Mesothelial cell of epicardium (in vitro differentiated cells): Measurements from ENCODE around the gene MED27. TPM values are rescaled to one million over a fixed set of nuclear protein-coding genes. Genes with fewer than 3 reads are reported as not detected.

Experiments used
- DNase-seq, 2 experiments: peaks; one replicate each; pipeline ENCODE4 v3.0.0; 2021; ENCODE audit warnings: low spot score in 2 of 2; ENCODE audit not compliant: unreplicated experiment in 2 of 2
- H3K27ac Mint-ChIP-seq: 2 replicates; pipeline ENCODE4 v1.8.0; 2021; ENCODE audit warnings: mixed read lengths
- H3K27me3 Mint-ChIP-seq: 2 replicates; pipeline ENCODE4 v1.8.0; 2021; ENCODE audit warnings: low read depth, mixed read lengths
- H3K36me3 Mint-ChIP-seq: 2 replicates; pipeline ENCODE4 v1.8.0; 2021; ENCODE audit warnings: mixed read lengths
- H3K4me1 Mint-ChIP-seq: 2 replicates; pipeline ENCODE4 v1.8.0; 2021; ENCODE audit warnings: mixed read lengths
- H3K4me3 Mint-ChIP-seq: 2 replicates; pipeline ENCODE4 v1.8.0; 2021; ENCODE audit warnings: mild to moderate bottlenecking, moderate library complexity, mixed read lengths
- H3K9me3 Mint-ChIP-seq: 2 replicates; pipeline ENCODE4 v1.8.0; 2021; ENCODE audit warnings: mixed read lengths
- CTCF ChIP-seq: fragments of 200-600 bp; sonication (generic); IDR thresholded peaks from one replicate; pipeline ENCODE4 v1.5.0; 2021; ENCODE audit warnings: antibody characterized with exemption; ENCODE audit not compliant: unreplicated experiment
- total RNA-seq: library from RNA; stranded (reverse); gene quantifications from 3 replicates; pipeline ENCODE4 v1.2.1, GENCODE V29; 2021

The MED27 gene
- total RNA-seq, 1 donor from 2014 or later, result 29.0 TPM

- no peak for TF ChIP-seq CTCF
- DNase-seq, result no peak
- no peak overlapping the region for H3K4me3 Mint-ChIP-seq
- no peaks in the 10 kb centered on the region for H3K27me3 Mint-ChIP-seq
- peaks cover 4% of the 10 kb centered on the region for H3K4me1 Mint-ChIP-seq
- no peak overlapping the region for H3K27ac Mint-ChIP-seq
- no peaks in the 10 kb centered on the region for H3K9me3 Mint-ChIP-seq
- peaks cover 8% of the 10 kb centered on the region for H3K36me3 Mint-ChIP-seq
Observed at GRCh38 chr9:131854896-131855613, 224.6 kb downstream of the MED27 start.

DNA sequence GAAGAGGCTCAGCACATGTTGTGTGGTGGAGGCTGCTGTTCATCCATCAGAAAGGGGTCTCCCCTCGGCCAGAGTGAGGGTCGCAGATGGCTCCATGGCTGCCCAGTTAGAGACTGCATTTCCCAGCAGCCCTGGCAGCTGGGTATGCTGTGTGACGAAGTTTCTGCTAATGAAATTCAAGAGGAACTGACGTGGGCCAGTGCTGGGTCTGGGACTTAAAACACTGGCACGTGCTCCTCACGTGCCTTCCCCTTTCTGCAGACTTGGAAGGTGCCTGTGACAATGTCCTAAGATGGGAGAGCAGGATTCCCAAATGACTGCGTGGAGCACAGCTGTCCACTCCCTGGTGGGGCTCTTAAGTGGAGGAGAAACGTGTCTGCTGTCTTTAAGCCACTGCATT, 225.3 kb downstream of the MED27 start:
- no peaks in the 10 kb centered on the region for H3K9me3 Mint-ChIP-seq
- peaks cover 1% of the 10 kb centered on the region for H3K36me3 Mint-ChIP-seq
- DNase-seq, result no peak
- no peak for TF ChIP-seq CTCF
- H3K27ac Mint-ChIP-seq, result no peak overlapping the region
- H3K27me3 Mint-ChIP-seq, result no peaks in the 10 kb centered on the region
- H3K4me1 Mint-ChIP-seq, result peaks cover 4% of the 10 kb centered on the region
- H3K4me3 Mint-ChIP-seq, result no peak overlapping the region

- Mint-ChIP-seq H3K27me3 (no peaks in the 10 kb centered on the region), H3K9me3 (no peaks in the 10 kb centered on the region), H3K4me1 (peaks cover 4% of the 10 kb centered on the region), H3K36me3 (no peaks in the 10 kb centered on the region), H3K27ac (no peak overlapping the region), H3K4me3 (no peak overlapping the region)
- no peak for TF ChIP-seq CTCF
- no peak for DNase-seq
Observed at GRCh38 chr9:131853434-131853833, 226.2 kb downstream of the MED27 start.

DNA sequence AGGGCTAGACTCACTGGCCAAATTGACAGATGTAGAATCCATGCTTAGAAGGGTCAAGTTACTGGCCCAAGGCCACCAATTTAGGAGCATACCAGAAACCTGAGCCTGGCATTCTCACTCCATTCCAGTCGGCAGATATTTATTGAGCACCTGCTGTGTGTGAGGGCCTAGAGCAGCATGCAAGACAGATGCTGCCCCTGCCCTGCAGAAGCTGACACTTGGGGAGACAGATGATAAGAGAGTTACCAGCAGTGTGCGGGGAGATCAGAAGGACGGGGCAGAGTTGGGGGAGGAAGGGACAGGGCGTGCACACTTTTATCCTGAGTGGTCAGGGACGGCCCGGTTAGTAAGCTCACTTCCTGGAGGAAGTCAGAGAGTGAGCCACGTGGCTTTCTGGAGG, 228.3 kb downstream of the MED27 start:
- Mint-ChIP-seq H3K9me3 (no peaks in the 10 kb centered on the region), H3K36me3 (no peaks in the 10 kb centered on the region), H3K4me1 (peaks cover 4% of the 10 kb centered on the region), H3K4me3 (no peak overlapping the region), H3K27me3 (peaks cover 2% of the 10 kb centered on the region), H3K27ac (no peak overlapping the region)
- no peak for DNase-seq
- no peak for TF ChIP-seq CTCF

- H3K27me3 Mint-ChIP-seq, result peaks cover 2% of the 10 kb centered on the region
- no peaks in the 10 kb centered on the region for H3K36me3 Mint-ChIP-seq
- H3K4me1 Mint-ChIP-seq, result no peaks in the 10 kb centered on the region
- H3K4me3 Mint-ChIP-seq, result no peak overlapping the region
- DNase-seq, result no peak
- H3K9me3 Mint-ChIP-seq, result no peaks in the 10 kb centered on the region
- TF ChIP-seq CTCF, result no peak
- no peak overlapping the region for H3K27ac Mint-ChIP-seq
Observed at GRCh38 chr9:131849391-131849790, 230.3 kb downstream of the MED27 start.
